GM18909 (cell line): ENCODE data around the gene ZBTB42.

Experiments used
- ATAC-seq: cut with Tn5 transposase; IDR thresholded peaks from one replicate; pipeline ENCODE4 v1.9.1; 2021; ENCODE audit warnings: mild to moderate bottlenecking; ENCODE audit not compliant: unreplicated experiment, poor library complexity

ZBTB42 gene

GRCh38 chr14:104781271-104782077 is 19.4 kb upstream of the ZBTB42 start:
- ATAC-seq: no peak

GRCh38 chr14:104782086-104782807 is 18.7 kb upstream of the ZBTB42 start:
- ATAC-seq: no peak

GRCh38 chr14:104782808-104783139 is 18.1 kb upstream of the ZBTB42 start:
- no peak for ATAC-seq

- ATAC-seq: no peak
These were observed 17.2 kb upstream of the ZBTB42 start for GRCh38 chr14:104783484-104784217.

- ATAC-seq: no peak
These were observed 16.7 kb upstream of the ZBTB42 start for GRCh38 chr14:104784218-104784568.

GRCh38 chr14:104784846-104785707 is 15.8 kb upstream of the ZBTB42 start:
- ATAC-seq: no peak

GRCh38 chr14:104785708-104786080 is 15.2 kb upstream of the ZBTB42 start:
- no peak for ATAC-seq

GRCh38 chr14:104786091-104786586 is 14.8 kb upstream of the ZBTB42 start:
- ATAC-seq: no peak

GRCh38 chr14:104786726-104787675 is 13.9 kb upstream of the ZBTB42 start:
- ATAC-seq: no peak

- ATAC-seq: no peak
These were observed 13.2 kb upstream of the ZBTB42 start for GRCh38 chr14:104787736-104788135.

GRCh38 chr14:104788161-104788818 is 12.6 kb upstream of the ZBTB42 start:
- no peak for ATAC-seq

GRCh38 chr14:104788873-104789663 is 11.8 kb upstream of the ZBTB42 start:
- ATAC-seq: no peak

- no peak for ATAC-seq
These were observed 10.9 kb upstream of the ZBTB42 start for GRCh38 chr14:104789752-104790743.

GRCh38 chr14:104791425-104791824 is 9.5 kb upstream of the ZBTB42 start:
- ATAC-seq: no peak

GRCh38 chr14:104792101-104792884 is 8.6 kb upstream of the ZBTB42 start:
- no peak for ATAC-seq
